Panc1 (cell line): ENCODE results near the gene INPP5A. TPM values are rescaled to one million over a fixed set of nuclear protein-coding genes. Genes with fewer than 3 reads are reported as not detected.

Experiments used
- ATAC-seq: fragments of 200-7000 bp; cut with Tn5 transposase; 2 replicates; pipeline ENCODE4 v1.9.1; 2020; ENCODE audit warnings: mild to moderate bottlenecking, moderate library complexity
- BruUV-seq: library from RNA; stranded (reverse); fragments of 400-500 nt; replicated peaks from 2 replicates; lab custom pipeline; 2021; lab: Mats Ljungman, UMichigan
- CTCF ChIA-PET: fragments of 300-600 bp; sonication (Branson Sonifier 250); formaldehyde crosslinking; loops from one replicate; lab custom pipeline; 2022; ENCODE audit warnings: antibody characterized with exemption; lab: Charles Lee
- POLR2A ChIA-PET: fragments of 300-600 bp; sonication (Branson Sonifier 250); formaldehyde crosslinking; loops from one replicate; lab custom pipeline; 2022; ENCODE audit warnings: antibody characterized with exemption; lab: Charles Lee
- DNase-seq: peaks from one replicate; pipeline ENCODE4 v3.0.0-alpha.2; 2010; ENCODE audit warnings: low read depth, low spot score
- H3K27ac ChIP-seq: 2 replicates; pipeline ENCODE4 v1.5.1; 2011; ENCODE audit warnings: mild to moderate bottlenecking, low read length, inconsistent platforms
- H3K27me3 ChIP-seq: fragments of 200-500 bp; sonication (Bioruptor generic); 2 replicates; pipeline ENCODE4 v1.6.0; 2014; ENCODE audit warnings: low read length, inconsistent platforms; ENCODE audit not compliant: control insufficient read depth, insufficient read depth
- H3K36me3 ChIP-seq: fragments of 200-500 bp; sonication (Bioruptor generic); 2 replicates; pipeline ENCODE4 v1.5.1; 2014; ENCODE audit warnings: inconsistent platforms, mild to moderate bottlenecking, low read length, moderate library complexity; ENCODE audit not compliant: control insufficient read depth, insufficient read depth
- H3K4me1 ChIP-seq: 2 replicates; pipeline ENCODE4 v1.5.1; 2011; ENCODE audit warnings: inconsistent platforms, mild to moderate bottlenecking, low read length, moderate library complexity; ENCODE audit not compliant: control insufficient read depth, insufficient read depth
- H3K4me3 ChIP-seq, 2 experiments: 2 replicates each; pipeline ENCODE4 v1.5.1; 2011 to 2012; ENCODE audit warnings: low read depth in 2 of 2, low read length in 2 of 2, mild to moderate bottlenecking in 2 of 2, inconsistent platforms in 1 of 2, moderate library complexity in 1 of 2
- H3K9me3 ChIP-seq: fragments of 200-500 bp; sonication (Bioruptor generic); 2 replicates; pipeline ENCODE4 v1.5.1; 2014; ENCODE audit warnings: low read depth, mild to moderate bottlenecking, inconsistent platforms, low read length, moderate library complexity; ENCODE audit not compliant: control insufficient read depth, insufficient read depth
- CTCF ChIP-seq: fragments of 450-650 bp; IDR thresholded peaks from 2 replicates; pipeline ENCODE4 v1.5.1; 2017; ENCODE audit warnings: mild to moderate bottlenecking
- POLR2AphosphoS5 ChIP-seq: IDR thresholded peaks from 2 replicates; pipeline ENCODE4 v1.6.1; 2012; ENCODE audit warnings: mild to moderate bottlenecking, low read depth, low read length, moderate library complexity
- REST ChIP-seq, 2 experiments: IDR thresholded peaks; 2 replicates each; pipeline ENCODE4 v1.6.1; 2011 to 2012; ENCODE audit warnings: low read depth in 2 of 2, control low read depth in 1 of 2, low read length in 1 of 2, mild to moderate bottlenecking in 1 of 2, moderate library complexity in 1 of 2; ENCODE audit not compliant: insufficient read depth in 1 of 2
- SIN3A ChIP-seq: IDR thresholded peaks from 2 replicates; pipeline ENCODE4 v1.6.1; 2012; ENCODE audit warnings: low read depth, mild to moderate bottlenecking, low read length, moderate library complexity, borderline replicate concordance; ENCODE audit not compliant: insufficient read depth
- TCF7L2 ChIP-seq: IDR thresholded peaks from 2 replicates; pipeline ENCODE4 v1.6.1; 2011; ENCODE audit warnings: mild to moderate bottlenecking, low read depth, low read length, inconsistent platforms
- in situ Hi-C: cut with HindIII; loops from 2 replicates; pipeline ENCODE4 v1.10.0; 2016; ENCODE audit warnings: low sequenced_read_pairs, low pct_unique_long_range_greater_than_20kb
- intact Hi-C: fragments of 100-400 bp; cut with micrococcal nuclease; formaldehyde crosslinking; loops from one replicate; pipeline ENCODE4 v1.10.0; 2022; ENCODE audit not compliant: unreplicated experiment
- total RNA-seq: library from RNA; stranded (reverse); gene quantifications from one replicate; pipeline ENCODE4 v1.2.1, GENCODE V29; 2021; ENCODE audit not compliant: unreplicated experiment

The INPP5A gene
- total RNA-seq, 1 experiment from 2014 or later, result 60.0 TPM

GRCh38 chr10:132813001-132813401 lies 275.4 kb downstream of the INPP5A start:
- BruUV-seq, result no TSS peak
- Histone ChIP-seq H3K36me3 (no peaks in the 10 kb centered on the region), H3K4me3 (no peak overlapping the region), H3K27me3 (no peaks in the 10 kb centered on the region), H3K4me1 (no peaks in the 10 kb centered on the region), H3K9me3 (no peaks in the 10 kb centered on the region), H3K27ac (no peak overlapping the region)
- in situ Hi-C loops (no loop called here), intact Hi-C loops (no loop called here)
- no peak for DNase-seq
- POLR2A ChIA-PET, result no interaction called here
- CTCF ChIA-PET, result no interaction called here
- no peak for ATAC-seq
- TF ChIP-seq CTCF (no peak), REST (IDR thresholded peaks at IDR 0.05; ENCODE audit: insufficient read depth in 1 of 2, low read depth in 2 of 2, low read length in 1 of 2) (no peak), SIN3A (no peak), POLR2AphosphoS5 (no peak), TCF7L2 (no peak)

GRCh38 chr10:132813560-132814468 lies 276.2 kb downstream of the INPP5A start:
- H3K9me3 ChIP-seq, result no peaks in the 10 kb centered on the region
- in situ Hi-C loops, result no loop called here
- no peaks in the 10 kb centered on the region for H3K36me3 ChIP-seq
- H3K27me3 ChIP-seq, result no peaks in the 10 kb centered on the region
- H3K27ac ChIP-seq, result no peak overlapping the region
- ATAC-seq (no peak), DNase-seq (no peak)
- ChIA-PET CTCF (no interaction called here), POLR2A (no interaction called here)
- no TSS peak for BruUV-seq
- TF ChIP-seq POLR2AphosphoS5 (no peak), REST (IDR thresholded peaks at IDR 0.05; ENCODE audit: insufficient read depth in 1 of 2, low read depth in 2 of 2, low read length in 1 of 2) (no peak), TCF7L2 (no peak), CTCF (no peak), SIN3A (no peak)
- H3K4me1 ChIP-seq, result no peaks in the 10 kb centered on the region
- no peak overlapping the region for H3K4me3 ChIP-seq
- intact Hi-C loops, result no loop called here
